ENCODE measurements around the gene OSGEPL1.
"Not testable (repeated sequence)": the region's sequence is repeated elsewhere in the genome, so short reads cannot be mapped to it uniquely, and the experiment has no call there.

Gene OSGEPL1, protein sequence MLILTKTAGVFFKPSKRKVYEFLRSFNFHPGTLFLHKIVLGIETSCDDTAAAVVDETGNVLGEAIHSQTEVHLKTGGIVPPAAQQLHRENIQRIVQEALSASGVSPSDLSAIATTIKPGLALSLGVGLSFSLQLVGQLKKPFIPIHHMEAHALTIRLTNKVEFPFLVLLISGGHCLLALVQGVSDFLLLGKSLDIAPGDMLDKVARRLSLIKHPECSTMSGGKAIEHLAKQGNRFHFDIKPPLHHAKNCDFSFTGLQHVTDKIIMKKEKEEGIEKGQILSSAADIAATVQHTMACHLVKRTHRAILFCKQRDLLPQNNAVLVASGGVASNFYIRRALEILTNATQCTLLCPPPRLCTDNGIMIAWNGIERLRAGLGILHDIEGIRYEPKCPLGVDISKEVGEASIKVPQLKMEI

DNA sequence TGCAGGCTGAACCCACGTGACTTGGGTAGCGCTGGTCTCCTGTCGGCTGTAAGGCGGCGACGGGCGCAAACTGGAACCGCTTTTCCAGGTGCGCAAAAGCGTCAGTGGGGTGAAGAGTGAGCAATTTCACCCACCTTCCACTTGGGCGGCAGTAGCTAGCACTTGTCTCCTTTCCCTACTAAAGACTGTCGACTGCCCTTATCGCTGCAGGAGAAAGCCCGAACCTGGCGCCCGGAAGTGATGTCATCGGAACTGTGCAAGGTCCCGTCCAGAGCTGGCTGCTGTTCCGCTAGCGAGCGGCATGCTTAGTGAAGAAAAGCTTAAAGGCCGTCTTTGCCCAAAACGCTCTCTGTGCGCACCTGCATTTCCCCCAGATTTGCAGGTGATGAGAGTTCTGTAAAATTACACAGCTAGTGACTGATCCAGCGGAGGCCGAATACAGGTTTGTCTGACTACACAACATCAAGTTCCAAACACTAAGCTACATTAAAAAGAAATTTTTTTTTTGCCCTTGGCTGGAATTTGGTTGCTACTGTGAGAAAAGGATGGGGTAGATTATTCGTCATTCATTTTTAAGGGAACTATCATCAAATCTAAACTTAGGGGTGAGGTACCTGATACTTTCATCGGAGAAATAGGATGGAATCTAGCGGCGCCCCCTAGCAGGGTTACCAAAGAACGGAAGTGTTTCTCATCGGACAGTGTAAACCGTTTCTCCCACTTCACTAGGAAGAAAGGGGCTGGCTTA, at the start of gene OSGEPL1:
Gene OSGEPL1 (minus strand): TSS at position 242 of the 748 bp plus-strand sequence. CDS start 1,152 bp downstream, outside the sequence.
- peak; percentile 51 for FAIRE-seq

GRCh38 chr2:189803431-189803830, 40.8 kb upstream of the OSGEPL1 start:
- FAIRE-seq: no peak

DNA sequence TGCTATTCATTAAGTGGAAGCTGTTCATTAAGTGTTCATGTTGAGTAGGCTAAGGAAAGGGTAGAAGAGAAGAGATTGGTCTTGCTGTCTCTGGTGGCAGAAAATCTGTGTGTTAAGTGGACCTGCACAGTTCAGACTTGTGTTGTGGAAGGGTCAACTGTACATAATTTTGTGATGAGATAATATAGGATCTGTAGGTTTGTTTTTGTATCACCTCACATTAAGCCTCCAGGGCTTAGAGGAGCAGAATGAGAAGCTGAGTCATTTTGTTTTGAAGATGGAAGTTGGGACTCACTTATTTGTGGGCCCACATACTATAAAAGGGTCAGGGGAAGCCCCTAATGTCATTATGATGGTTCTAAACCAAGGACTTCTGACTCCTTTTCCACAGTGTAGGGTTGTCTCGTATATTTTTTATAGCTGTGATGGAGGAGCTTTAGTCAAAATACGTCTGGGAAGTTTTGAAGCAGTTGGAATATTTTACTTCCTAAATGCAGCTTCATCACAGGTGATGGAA, 39.9 kb upstream of the OSGEPL1 start:
- no peak for FAIRE-seq

DNA sequence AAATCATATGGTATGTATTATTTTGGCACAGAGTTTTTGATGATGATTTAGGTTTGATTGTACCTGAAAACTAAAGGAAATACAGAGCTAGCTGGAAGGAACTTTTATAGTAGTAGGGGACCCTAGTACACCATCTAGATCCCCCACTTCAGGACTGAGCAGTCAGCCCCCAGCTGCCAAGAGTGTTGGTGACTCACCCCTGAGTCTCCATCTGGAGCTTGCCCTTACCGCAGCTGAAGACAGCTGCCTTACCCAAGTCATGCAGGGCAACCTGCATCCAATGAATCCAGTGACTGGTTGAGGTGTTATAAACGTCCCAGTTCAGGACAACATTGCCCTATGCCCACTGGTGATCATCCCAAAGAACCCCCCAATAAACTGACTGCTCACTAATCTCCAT, 36.9 kb upstream of the OSGEPL1 start:
- FAIRE-seq: no peak

DNA sequence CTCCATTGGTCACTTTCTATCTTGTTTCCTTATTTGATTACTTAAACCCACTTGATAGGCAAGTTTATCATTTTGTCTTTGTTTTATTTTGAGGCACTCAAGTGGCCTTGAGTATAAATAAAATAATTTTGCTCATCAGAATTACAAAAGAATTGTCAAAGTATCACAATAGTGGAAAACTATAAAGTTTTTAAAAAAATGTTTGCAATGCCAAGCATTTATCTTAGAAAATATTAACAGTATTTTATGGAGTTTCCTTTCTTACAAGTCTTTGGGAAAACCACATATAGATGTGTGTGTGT, 36.4 kb upstream of the OSGEPL1 start:
- no peak for FAIRE-seq

- peak; percentile 75 for FAIRE-seq
Measured at GRCh38 chr2:189798312-189799029, 35.9 kb upstream of the OSGEPL1 start.

DNA sequence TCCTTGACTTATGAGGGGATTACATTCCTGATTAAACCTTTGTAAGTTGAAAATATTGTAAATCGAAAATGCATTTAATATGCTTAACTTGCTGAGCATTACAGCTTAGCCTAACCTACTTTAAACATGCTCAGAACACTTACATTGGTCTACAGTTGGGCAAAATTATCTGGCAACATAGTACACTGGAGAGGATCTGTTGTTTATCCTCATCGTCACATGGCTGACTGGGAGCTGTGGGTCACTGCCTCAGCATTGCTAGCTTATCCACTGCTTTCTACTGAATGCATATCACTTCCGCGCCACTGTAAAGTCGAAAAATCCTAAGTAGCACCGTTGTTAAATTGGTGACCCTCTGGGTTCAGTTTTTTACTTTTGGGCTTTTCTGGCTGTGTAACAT, 35.3 kb upstream of the OSGEPL1 start:
- no peak for FAIRE-seq

- no peak for FAIRE-seq
Measured at GRCh38 chr2:189794310-189794709, 31.7 kb upstream of the OSGEPL1 start.

- FAIRE-seq: no peak
Measured at GRCh38 chr2:189791338-189792042, 28.9 kb upstream of the OSGEPL1 start.

DNA sequence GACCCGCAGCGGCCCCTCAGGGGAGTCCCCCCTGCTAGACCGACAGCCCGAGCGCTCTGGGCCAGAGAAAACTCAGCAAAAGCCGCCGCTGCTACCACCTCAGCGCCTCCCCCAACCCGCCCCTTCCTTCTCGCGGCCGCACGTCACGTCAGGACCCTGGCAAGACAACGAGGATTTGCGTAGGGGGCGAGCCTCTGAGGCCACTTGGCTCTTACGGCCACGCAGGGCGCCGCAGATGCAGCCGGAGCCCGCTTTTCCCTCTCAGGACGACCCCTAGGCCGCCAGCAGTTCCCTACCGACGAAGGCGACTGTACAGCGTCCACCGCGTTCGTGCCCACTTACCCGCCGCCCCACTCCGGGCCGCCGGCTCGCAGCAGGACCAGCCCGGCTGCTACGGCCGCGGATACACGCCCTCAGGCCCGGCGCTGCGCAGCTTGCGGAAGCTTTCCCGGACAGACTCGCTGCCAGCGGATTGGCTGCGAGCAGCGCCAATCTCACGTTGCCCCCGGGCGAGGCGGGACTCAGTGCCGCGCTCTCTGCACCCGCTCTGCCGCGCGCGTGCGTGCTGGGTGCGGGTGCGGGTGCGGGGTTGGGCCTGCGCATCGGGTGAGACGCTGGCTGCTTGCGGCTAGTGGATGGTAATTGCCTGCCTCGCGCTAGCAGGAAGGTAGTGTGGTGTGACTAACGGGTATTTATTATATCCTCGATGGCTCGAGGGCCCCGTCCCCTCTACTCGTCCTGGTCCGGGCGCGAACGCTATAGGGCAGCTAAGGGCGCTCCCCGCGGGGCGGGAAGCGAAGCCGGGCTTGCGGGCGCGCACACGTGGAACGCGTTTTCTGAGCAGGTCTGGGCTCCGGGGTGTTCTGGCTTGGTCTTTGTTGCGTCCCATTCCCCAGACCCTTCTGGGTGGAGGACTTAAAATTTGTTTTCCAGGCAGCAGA, 21.6 kb upstream of the OSGEPL1 start, which contains the start of the genes ORMDL1 and PMS1:
Gene ORMDL1 (minus strand): TSS at position 413 of the 941 bp plus-strand sequence. CDS start 1,744 bp downstream, outside the sequence.
Gene PMS1 (plus strand): TSS at position 524 of the 941 bp plus-strand sequence. CDS start 7,360 bp downstream, outside the sequence.
- no peak for FAIRE-seq

DNA sequence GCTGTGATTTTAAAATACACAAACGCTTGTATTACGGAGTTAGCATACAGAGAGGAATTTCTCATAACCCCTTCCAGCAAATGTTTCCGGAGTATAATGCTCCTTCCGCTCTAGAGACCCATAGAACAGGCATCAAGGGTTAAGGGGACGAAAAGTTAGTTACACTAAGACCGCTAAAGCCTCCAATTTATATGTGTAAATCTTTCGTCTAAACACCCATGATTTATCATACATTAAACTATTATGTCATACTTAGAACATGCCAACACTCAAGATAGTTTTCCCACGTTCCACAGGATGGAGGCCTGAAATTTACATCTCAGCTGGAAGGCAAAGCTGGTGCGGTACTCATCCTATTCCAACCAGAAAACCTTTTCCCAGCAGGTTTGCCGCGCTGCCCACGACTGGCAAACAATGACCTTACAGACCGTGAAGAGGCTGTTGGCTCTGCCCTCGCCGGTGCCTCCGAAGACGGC, 20.9 kb upstream of the OSGEPL1 start:
- no peak for FAIRE-seq

GRCh38 chr2:189782221-189782671, 19.7 kb upstream of the OSGEPL1 start:
- FAIRE-seq: no peak

DNA sequence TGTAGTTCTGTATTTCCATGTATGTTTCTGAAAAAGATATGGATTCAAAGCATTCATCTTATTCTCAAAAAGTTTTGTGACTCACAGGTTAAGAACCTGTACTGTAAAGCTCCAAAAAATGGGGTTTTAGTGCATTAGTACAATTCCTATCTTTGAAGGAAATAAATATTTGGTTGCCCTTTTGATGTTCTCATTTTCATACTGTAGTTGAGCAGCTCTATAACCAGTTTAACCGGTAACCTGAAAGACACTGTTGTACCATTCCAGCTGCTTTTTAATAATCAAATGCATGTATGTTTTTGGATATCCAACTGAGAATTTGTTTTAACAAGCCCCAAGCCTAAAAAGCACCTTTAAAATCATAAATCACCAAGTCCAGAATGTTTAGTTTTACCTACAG, 9.6 kb upstream of the OSGEPL1 start:
- FAIRE-seq: no peak

- FAIRE-seq: no peak
Measured at GRCh38 chr2:189770590-189771322, 8.2 kb upstream of the OSGEPL1 start.

DNA sequence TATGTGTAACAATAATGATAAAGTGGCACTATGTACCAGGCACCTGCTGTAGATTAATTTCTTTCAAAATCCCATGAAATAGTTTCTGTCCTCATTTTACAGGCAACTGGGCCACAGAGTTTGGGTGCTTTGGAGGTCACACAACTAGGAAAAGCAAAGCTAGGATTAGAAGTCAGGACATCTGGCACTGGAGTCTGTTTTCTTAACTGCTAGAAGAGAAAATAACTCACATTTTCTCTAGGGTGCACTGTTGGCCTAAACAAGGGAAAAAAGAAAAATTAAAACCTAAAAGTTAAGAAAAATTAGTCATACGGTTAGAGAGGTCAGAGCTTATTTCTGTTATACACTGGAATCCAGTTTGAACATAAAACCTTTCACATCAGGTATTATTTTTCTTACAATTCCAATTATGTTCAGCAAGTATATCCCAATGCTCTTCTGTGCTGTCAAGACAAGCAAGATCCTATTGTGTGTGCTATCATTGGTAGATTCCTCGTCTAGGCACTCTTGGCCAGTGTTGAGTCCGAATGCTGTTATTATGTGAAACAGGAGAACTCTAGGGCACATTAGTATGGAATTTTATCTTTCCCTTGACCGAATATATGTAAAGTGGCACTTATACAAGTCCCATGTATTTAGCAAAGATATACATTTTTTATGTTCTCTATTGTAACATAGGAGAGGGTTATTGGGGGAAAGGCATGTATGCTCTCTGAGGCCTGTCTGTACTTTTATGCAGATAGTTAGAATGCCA, 1.5 kb upstream of the OSGEPL1 start:
- no peak for FAIRE-seq

GRCh38 chr2:189762229-189762550, 402 bp downstream of the OSGEPL1 start:
- FAIRE-seq: no peak

- not testable (repeated sequence) for FAIRE-seq
Measured at GRCh38 chr2:189760154-189760553, 2.4 kb downstream of the OSGEPL1 start.

- no peak for FAIRE-seq
Measured at GRCh38 chr2:189756311-189756952, 6.2 kb downstream of the OSGEPL1 start.

- FAIRE-seq: no peak
Measured at GRCh38 chr2:189751080-189751658, 11.4 kb downstream of the OSGEPL1 start.

All from endometrium (tissue), 2 donors.